HepG2 (cell line): ENCODE measurements around the gene HIF1AN. TPM values are rescaled to one million over a fixed set of nuclear protein-coding genes. Genes with fewer than 3 reads are reported as not detected.
A peak's percentile ranks its signal among the peaks of the same experiment; 100 is the strongest.

Experiments
- ATAC-seq: fragments of 200-7000 bp; cut with Tn5 transposase; 3 replicates; pipeline ENCODE4 v1.9.1; 2020; ENCODE audit warnings: mild to moderate bottlenecking, moderate library complexity
- BruUV-seq: library from RNA; stranded (reverse); fragments of 400-500 nt; replicated peaks from 2 replicates; lab custom pipeline; 2021; lab: Mats Ljungman, UMichigan
- CTCF ChIA-PET: fragments of 300-600 bp; formaldehyde crosslinking; extraction: SDS; loops from one replicate; lab custom pipeline; 2021; ENCODE audit warnings: low total read pairs, inconsistent platforms, low intra/inter-chr PET ratio; lab: Yijun Ruan, JAX
- POLR2A ChIA-PET: fragments of 350-600 bp; sonication (Branson Sonifier 250); formaldehyde crosslinking; loops from one replicate; lab custom pipeline; 2020; ENCODE audit warnings: antibody characterized with exemption, inconsistent platforms; lab: Yijun Ruan, JAX
- DNase-seq: peaks from one replicate; pipeline ENCODE4 v3.0.0-alpha.2; 2015; ENCODE audit warnings: low spot score
- FAIRE-seq: peaks from 3 replicates; lab custom pipeline; 2011; peaks lifted over from hg19 to GRCh38; lab: Jason Lieb, UNC
- H2AFZ ChIP-seq: one replicate; pipeline ENCODE4 v1.6.1; 2011; ENCODE audit warnings: low read length, inconsistent platforms
- H3K27ac ChIP-seq: fragments of 300-600 bp; 3 replicates; pipeline ENCODE4 v1.8.0; 2011; ENCODE audit warnings: mixed run types, mild to moderate bottlenecking, mixed read lengths, low read length, inconsistent platforms; ENCODE audit not compliant: insufficient read depth; ENCODE audit errors: extremely low read length
- H3K27me3 ChIP-seq, 2 experiments: fragments of 200-600 bp in 1 of 2; 2 replicates in 1 of 2; 3 replicates in 1 of 2; pipeline versions ENCODE4 v1.6.0 to v1.8.0; 2011; ENCODE audit warnings: low read length in 2 of 2, mild to moderate bottlenecking in 2 of 2, moderate library complexity in 2 of 2, inconsistent platforms in 1 of 2; ENCODE audit not compliant: insufficient read depth in 2 of 2, control insufficient read depth in 1 of 2
- H3K36me3 ChIP-seq, 2 experiments: fragments of 200-600 bp in 1 of 2; replicated peaks in 1 of 2; 2 replicates in 1 of 2; 3 replicates in 1 of 2; pipeline versions ENCODE4 v1.5.1 to v1.8.0; 2011; ENCODE audit warnings: low read length in 2 of 2, inconsistent platforms in 1 of 2; ENCODE audit not compliant: insufficient read depth in 2 of 2, control insufficient read depth in 1 of 2
- H3K4me1 ChIP-seq: 2 replicates; pipeline ENCODE4 v1.5.1; 2012; ENCODE audit warnings: low read length, inconsistent platforms; ENCODE audit not compliant: insufficient read depth
- H3K4me2 ChIP-seq: 2 replicates; pipeline ENCODE4 v1.6.0; 2011; ENCODE audit warnings: low read depth, low read length, inconsistent platforms
- H3K4me3 ChIP-seq, 3 experiments: fragments of 200-600 bp in 1 of 3; sonication (generic), shearing (Covaris generic) in 1 of 3; replicated peaks in 1 of 3; 2 replicates each; pipeline ENCODE4 v1.5.1; 2011 to 2016; ENCODE audit warnings: low read length in 3 of 3, inconsistent platforms in 2 of 3, low read depth in 2 of 3, mild to moderate bottlenecking in 2 of 3, control low read depth in 1 of 3, mixed read lengths in 1 of 3; ENCODE audit not compliant: insufficient read depth in 1 of 3
- H3K79me2 ChIP-seq: one replicate; pipeline ENCODE4 v1.6.1; 2011; ENCODE audit warnings: low read length, inconsistent platforms; ENCODE audit not compliant: insufficient read depth
- H3K9ac ChIP-seq: 2 replicates; pipeline ENCODE4 v1.6.0; 2011; ENCODE audit warnings: mild to moderate bottlenecking, low read depth, low read length, inconsistent platforms; ENCODE audit not compliant: insufficient read depth
- H3K9me3 ChIP-seq: 2 replicates; pipeline ENCODE4 v1.5.1; 2012; ENCODE audit warnings: mild to moderate bottlenecking, low read length
- H4K20me1 ChIP-seq: 2 replicates; pipeline ENCODE4 v1.6.0; 2011; ENCODE audit warnings: inconsistent platforms, mild to moderate bottlenecking, low read length, moderate library complexity; ENCODE audit not compliant: insufficient read depth
- ARNT ChIP-seq: fragments of 450-650 bp; IDR thresholded peaks from 2 replicates; pipeline ENCODE4 v1.6.1; 2017
- CAMTA2 ChIP-seq: sonication (generic); formaldehyde crosslinking; IDR thresholded peaks from 2 replicates; pipeline ENCODE4 v1.4.0; 2020; ENCODE audit warnings: mild to moderate bottlenecking, missing genetic modification reagents, borderline replicate concordance
- PITX1 ChIP-seq: sonication (generic); formaldehyde crosslinking; IDR thresholded peaks from 2 replicates; pipeline ENCODE4 v1.5.1; 2020; ENCODE audit warnings: mild to moderate bottlenecking, missing genetic modification reagents
- SP5 ChIP-seq: IDR thresholded peaks from 2 replicates; pipeline ENCODE4 v1.6.1; 2016; ENCODE audit warnings: low read depth, borderline replicate concordance
- ZFP37 ChIP-seq: sonication (generic); formaldehyde crosslinking; IDR thresholded peaks from 2 replicates; pipeline ENCODE4 v1.4.0; 2020; ENCODE audit warnings: missing genetic modification reagents, borderline replicate concordance
- ZFP62 ChIP-seq: sonication (generic); formaldehyde crosslinking; IDR thresholded peaks from 2 replicates; pipeline ENCODE4 v1.4.0; 2020; ENCODE audit warnings: missing genetic modification reagents
- ZNF205 ChIP-seq: IDR thresholded peaks from 2 replicates; pipeline ENCODE4 v1.6.1; 2018; ENCODE audit warnings: missing biosample characterization, missing genetic modification reagents
- WGBS: methylation state at CpG from one replicate; pipeline ENCODE4 v1.1.6; 2017; ENCODE audit warnings: low lambda C conversion rate; 5-methylcytosine and 5-hydroxymethylcytosine counted together
- in situ Hi-C: cut with HindIII; loops from 2 replicates; pipeline ENCODE4 v1.10.0; 2017; ENCODE audit warnings: low pct_unique_long_range_greater_than_20kb; ENCODE audit not compliant: extremely low pct_ligation_motif_present
- intact Hi-C: fragments of 100-400 bp; cut with micrococcal nuclease; formaldehyde crosslinking; loops from one replicate; pipeline ENCODE4 v1.10.0; 2022; ENCODE audit not compliant: unreplicated experiment
- polyA plus RNA-seq, 8 experiments: library from polyadenylated mRNA; depleted of rRNA in 3 of 8; stranded (reverse) in 7 of 8; unstranded in 1 of 8; fragments of >200 nt; fragmentation: Illumina TruSeq in 4 of 8; extraction: Trizol in 4 of 8; gene quantifications; 2 replicates each; pipeline versions ENCODE4 v1.2.1 to v1.2.3, GENCODE V29; 2011 to 2016; ENCODE audit warnings: low read depth in 4 of 8, missing spikeins in 1 of 8, mixed read lengths in 1 of 8; ENCODE audit not compliant: insufficient read depth in 1 of 8
- total RNA-seq, 5 experiments: library from RNA; depleted of rRNA; stranded (reverse); fragments of >200 nt; fragmentation: Illumina TruSeq; extraction: Trizol; gene quantifications; 2 replicates each; pipeline ENCODE4 v1.2.3, GENCODE V29; 2016; ENCODE audit warnings: low read depth in 1 of 5
- TF ChIP-seq, protein P1 (sequence below): IDR thresholded peaks from 2 replicates; pipeline ENCODE4 v1.6.1; 2012; ENCODE audit warnings: low read length, improper control_type of control experiment
- TF ChIP-seq, protein P2 (sequence below): IDR thresholded peaks from 2 replicates; pipeline ENCODE4 v1.6.1; 2016; ENCODE audit warnings: missing compliant biosample characterization, missing genetic modification reagents, borderline replicate concordance
- TF ChIP-seq, protein P3 (sequence below): IDR thresholded peaks from 2 replicates; pipeline ENCODE4 v1.4.0; 2020; ENCODE audit warnings: mild to moderate bottlenecking, missing genetic modification reagents
- TF ChIP-seq, protein P4 (sequence below): sonication (generic); formaldehyde crosslinking; IDR thresholded peaks from 2 replicates; pipeline ENCODE4 v1.8.0; 2022; ENCODE audit warnings: missing genetic modification reagents, mild to moderate bottlenecking, moderate library complexity, borderline replicate concordance
- TF ChIP-seq, protein P5 (sequence below): sonication (generic); formaldehyde crosslinking; IDR thresholded peaks from 2 replicates; pipeline ENCODE4 v1.8.0; 2022; ENCODE audit warnings: mild to moderate bottlenecking, missing genetic modification reagents, borderline replicate concordance

Gene HIF1AN
- total and polyA plus RNA-seq, 2 of the 13 experiments (the other 11 are each of a cell fraction or from before 2014, with no cell fraction given), result 8.6 to 10.7 TPM

DNA sequence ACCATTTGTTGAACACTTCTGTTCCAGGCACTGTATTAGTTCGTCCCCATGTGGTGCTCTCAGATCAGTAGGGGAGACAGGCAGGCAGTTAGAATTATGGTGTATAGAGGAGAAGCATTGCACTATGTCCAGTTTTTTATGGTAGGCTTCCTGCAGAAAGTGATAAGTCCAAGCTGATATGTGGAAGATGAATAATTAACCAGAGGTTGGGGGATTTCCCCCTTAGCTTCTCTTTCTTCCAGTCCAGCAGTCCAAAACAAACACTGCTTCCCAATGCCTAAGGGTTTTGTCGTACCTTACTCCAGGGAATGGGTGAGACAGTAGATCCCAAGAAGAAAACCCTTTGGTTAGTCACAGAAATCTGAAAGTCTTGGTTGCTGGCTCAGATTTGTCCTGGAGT lies 19.2 kb downstream of the HIF1AN start:
- Histone ChIP-seq H3K9ac (no peak overlapping the region), H3K9me3 (no peaks in the 10 kb centered on the region), H3K36me3 (peaks cover 1 to 9% of the 10 kb centered on the region in 2 experiments), H3K27ac (no peak overlapping the region), H3K27me3 (no peaks in the 10 kb centered on the region), H3K79me2 (no peaks in the 10 kb centered on the region), H3K4me3 (no peak overlapping the region), H2AFZ (no peak overlapping the region), H4K20me1 (no peaks in the 10 kb centered on the region), H3K4me2 (peak overlapping the region; percentile 20), H3K4me1 (peaks cover 14% of the 10 kb centered on the region)
- ChIA-PET CTCF (no interaction called here), POLR2A (interaction anchor here (0.9 to 1.3 kb wide), 2 partner anchors 15 to 19 kb away, joined by 6 to 14 read pairs; partner anchors contain the start of gene HIF1AN)
- no TSS peak for BruUV-seq
- FAIRE-seq, result peak; percentile 74
- WGBS, result 43% methylated on average over 2 of the region's 2 CpGs
- in situ Hi-C loops (no loop called here), intact Hi-C loops (no loop called here)
- peak; percentile 68 for ATAC-seq
- DNase-seq, result peak; percentile 23
- TF ChIP-seq, protein P1, sequence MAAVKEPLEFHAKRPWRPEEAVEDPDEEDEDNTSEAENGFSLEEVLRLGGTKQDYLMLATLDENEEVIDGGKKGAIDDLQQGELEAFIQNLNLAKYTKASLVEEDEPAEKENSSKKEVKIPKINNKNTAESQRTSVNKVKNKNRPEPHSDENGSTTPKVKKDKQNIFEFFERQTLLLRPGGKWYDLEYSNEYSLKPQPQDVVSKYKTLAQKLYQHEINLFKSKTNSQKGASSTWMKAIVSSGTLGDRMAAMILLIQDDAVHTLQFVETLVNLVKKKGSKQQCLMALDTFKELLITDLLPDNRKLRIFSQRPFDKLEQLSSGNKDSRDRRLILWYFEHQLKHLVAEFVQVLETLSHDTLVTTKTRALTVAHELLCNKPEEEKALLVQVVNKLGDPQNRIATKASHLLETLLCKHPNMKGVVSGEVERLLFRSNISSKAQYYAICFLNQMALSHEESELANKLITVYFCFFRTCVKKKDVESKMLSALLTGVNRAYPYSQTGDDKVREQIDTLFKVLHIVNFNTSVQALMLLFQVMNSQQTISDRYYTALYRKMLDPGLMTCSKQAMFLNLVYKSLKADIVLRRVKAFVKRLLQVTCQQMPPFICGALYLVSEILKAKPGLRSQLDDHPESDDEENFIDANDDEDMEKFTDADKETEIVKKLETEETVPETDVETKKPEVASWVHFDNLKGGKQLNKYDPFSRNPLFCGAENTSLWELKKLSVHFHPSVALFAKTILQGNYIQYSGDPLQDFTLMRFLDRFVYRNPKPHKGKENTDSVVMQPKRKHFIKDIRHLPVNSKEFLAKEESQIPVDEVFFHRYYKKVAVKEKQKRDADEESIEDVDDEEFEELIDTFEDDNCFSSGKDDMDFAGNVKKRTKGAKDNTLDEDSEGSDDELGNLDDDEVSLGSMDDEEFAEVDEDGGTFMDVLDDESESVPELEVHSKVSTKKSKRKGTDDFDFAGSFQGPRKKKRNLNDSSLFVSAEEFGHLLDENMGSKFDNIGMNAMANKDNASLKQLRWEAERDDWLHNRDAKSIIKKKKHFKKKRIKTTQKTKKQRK, result no peak
- TF ChIP-seq, protein P2, sequence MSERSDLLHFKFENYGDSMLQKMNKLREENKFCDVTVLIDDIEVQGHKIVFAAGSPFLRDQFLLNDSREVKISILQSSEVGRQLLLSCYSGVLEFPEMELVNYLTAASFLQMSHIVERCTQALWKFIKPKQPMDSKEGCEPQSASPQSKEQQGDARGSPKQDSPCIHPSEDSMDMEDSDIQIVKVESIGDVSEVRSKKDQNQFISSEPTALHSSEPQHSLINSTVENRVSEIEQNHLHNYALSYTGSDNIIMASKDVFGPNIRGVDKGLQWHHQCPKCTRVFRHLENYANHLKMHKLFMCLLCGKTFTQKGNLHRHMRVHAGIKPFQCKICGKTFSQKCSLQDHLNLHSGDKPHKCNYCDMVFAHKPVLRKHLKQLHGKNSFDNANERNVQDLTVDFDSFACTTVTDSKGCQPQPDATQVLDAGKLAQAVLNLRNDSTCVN, result no peak
- TF ChIP-seq ZFP37, result no peak
- TF ChIP-seq, protein P3, sequence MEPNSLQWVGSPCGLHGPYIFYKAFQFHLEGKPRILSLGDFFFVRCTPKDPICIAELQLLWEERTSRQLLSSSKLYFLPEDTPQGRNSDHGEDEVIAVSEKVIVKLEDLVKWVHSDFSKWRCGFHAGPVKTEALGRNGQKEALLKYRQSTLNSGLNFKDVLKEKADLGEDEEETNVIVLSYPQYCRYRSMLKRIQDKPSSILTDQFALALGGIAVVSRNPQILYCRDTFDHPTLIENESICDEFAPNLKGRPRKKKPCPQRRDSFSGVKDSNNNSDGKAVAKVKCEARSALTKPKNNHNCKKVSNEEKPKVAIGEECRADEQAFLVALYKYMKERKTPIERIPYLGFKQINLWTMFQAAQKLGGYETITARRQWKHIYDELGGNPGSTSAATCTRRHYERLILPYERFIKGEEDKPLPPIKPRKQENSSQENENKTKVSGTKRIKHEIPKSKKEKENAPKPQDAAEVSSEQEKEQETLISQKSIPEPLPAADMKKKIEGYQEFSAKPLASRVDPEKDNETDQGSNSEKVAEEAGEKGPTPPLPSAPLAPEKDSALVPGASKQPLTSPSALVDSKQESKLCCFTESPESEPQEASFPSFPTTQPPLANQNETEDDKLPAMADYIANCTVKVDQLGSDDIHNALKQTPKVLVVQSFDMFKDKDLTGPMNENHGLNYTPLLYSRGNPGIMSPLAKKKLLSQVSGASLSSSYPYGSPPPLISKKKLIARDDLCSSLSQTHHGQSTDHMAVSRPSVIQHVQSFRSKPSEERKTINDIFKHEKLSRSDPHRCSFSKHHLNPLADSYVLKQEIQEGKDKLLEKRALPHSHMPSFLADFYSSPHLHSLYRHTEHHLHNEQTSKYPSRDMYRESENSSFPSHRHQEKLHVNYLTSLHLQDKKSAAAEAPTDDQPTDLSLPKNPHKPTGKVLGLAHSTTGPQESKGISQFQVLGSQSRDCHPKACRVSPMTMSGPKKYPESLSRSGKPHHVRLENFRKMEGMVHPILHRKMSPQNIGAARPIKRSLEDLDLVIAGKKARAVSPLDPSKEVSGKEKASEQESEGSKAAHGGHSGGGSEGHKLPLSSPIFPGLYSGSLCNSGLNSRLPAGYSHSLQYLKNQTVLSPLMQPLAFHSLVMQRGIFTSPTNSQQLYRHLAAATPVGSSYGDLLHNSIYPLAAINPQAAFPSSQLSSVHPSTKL, result no peak
- TF ChIP-seq, protein P4, sequence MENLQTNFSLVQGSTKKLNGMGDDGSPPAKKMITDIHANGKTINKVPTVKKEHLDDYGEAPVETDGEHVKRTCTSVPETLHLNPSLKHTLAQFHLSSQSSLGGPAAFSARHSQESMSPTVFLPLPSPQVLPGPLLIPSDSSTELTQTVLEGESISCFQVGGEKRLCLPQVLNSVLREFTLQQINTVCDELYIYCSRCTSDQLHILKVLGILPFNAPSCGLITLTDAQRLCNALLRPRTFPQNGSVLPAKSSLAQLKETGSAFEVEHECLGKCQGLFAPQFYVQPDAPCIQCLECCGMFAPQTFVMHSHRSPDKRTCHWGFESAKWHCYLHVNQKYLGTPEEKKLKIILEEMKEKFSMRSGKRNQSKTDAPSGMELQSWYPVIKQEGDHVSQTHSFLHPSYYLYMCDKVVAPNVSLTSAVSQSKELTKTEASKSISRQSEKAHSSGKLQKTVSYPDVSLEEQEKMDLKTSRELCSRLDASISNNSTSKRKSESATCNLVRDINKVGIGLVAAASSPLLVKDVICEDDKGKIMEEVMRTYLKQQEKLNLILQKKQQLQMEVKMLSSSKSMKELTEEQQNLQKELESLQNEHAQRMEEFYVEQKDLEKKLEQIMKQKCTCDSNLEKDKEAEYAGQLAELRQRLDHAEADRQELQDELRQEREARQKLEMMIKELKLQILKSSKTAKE, result no peak
- TF ChIP-seq ZNF205 (CRISPR knock-in tag), result no peak
- TF ChIP-seq SP5 (CRISPR knock-in tag), result no peak
- TF ChIP-seq, protein P5, sequence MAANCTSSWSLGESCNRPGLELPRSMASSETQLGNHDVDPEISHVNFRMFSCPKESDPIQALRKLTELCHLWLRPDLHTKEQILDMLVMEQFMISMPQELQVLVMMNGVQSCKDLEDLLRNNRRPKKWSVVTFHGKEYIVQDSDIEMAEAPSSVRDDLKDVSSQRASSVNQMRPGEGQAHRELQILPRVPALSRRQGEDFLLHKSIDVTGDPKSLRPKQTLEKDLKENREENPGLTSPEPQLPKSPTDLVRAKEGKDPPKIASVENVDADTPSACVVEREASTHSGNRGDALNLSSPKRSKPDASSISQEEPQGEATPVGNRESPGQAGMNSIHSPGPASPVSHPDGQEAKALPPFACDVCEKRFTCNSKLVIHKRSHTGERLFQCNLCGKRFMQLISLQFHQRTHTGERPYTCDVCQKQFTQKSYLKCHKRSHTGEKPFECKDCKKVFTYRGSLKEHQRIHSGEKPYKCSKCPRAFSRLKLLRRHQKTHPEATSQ (CRISPR knock-in tag), result no peak
- TF ChIP-seq CAMTA2 (CRISPR knock-in tag), result no peak
- TF ChIP-seq ARNT, result no peak
- TF ChIP-seq ZFP62 (CRISPR knock-in tag), result no peak
- no peak for TF ChIP-seq PITX1 (CRISPR knock-in tag)
